NCI-H2196 (cell line): ENCODE results near the gene DCLK1.

Source experiments
- DNase-seq: peaks from one replicate; lab custom pipeline; 2025; ENCODE audit not compliant: unreplicated experiment; lab: John Stamatoyannopoulos, UW

DCLK1 gene

DNA sequence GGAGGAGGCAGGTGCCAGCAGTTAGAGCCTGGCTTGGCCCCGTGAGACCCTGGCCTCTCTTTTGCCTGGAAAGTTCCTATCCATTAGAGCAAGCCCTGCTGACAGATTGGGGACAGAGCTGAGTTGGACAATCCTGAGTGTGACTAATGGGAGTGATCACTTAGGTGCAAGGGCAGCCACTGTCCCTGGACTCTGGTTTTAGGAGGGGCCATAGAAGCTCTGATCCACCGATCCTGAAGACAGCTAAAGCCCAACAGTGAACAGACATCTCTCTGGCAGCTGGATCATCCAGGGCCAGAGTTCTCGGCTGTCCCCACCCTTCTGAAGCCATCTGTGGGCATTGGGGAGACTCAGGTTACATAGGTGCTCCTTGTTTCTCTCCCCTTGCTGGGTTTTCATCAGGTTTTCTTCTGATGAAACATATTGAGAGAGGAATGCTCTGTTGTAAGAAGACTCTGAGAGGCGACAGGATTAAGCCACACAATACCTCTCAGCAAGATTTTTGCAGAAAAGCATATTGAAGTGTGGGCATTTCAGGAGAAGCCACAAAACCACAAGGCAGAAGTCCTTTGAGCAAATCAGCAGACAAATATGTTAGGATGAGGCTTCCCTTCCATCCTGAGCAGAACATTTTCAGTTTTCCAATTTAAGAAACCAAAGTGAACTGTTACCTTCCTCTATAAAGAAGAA, 366.7 kb downstream of the DCLK1 start:
- no peak for DNase-seq

GRCh38 chr13:35763782-35764123, 367.4 kb downstream of the DCLK1 start:
- no peak for DNase-seq

GRCh38 chr13:35763060-35763781, 368.0 kb downstream of the DCLK1 start:
- DNase-seq: no peak

GRCh38 chr13:35761440-35762252, 369.5 kb downstream of the DCLK1 start:
- no peak for DNase-seq

DNA sequence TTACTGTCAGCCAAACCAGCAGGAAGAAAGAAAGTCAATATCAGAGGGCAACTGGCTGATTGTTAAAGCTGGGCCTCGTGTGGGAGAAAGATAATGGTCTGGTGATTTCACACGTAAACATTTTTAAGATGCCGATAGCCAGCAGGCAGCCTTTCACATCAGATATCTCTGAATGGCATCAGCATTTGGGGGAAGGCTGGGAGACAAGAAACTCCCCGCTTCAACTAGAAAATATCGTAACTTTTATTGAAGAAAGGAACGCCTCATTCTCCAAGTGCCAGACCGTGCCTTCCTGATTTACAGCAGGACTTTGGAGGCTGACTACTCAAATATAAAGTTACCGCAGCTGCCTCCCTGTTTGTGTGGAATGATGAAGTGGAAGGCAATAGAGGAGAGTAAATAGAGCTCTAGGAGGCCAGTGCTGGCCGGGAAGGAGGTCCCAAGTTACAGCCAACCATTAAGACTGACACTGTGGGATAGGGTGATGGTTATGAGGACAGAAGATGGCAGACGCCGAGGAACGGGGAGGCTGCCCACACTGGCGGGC, 370.4 kb downstream of the DCLK1 start:
- DNase-seq: no peak

DNA sequence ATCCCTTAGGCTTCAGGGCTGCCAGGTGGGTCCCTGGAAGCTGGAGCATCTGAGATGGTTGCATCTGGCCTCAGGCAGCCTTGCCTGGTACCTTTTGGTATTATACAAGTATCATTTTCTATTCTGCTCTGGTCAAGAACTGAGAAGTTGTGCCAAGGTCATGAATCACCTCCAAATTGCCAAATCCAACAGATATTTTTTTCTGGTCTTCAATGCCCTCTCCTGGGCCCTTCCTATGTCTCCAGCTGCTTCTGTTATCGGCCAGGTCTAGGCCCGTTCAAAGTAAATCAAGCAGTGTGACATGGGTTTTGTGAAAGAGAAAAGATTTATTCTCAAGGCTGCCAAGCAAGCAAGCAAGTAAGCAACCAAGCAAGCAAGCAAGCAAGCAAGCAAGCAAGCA, 383.6 kb downstream of the DCLK1 start:
- no peak for DNase-seq

- no peak for DNase-seq
These were observed 386.5 kb downstream of the DCLK1 start for GRCh38 chr13:35744566-35745178.

DNA sequence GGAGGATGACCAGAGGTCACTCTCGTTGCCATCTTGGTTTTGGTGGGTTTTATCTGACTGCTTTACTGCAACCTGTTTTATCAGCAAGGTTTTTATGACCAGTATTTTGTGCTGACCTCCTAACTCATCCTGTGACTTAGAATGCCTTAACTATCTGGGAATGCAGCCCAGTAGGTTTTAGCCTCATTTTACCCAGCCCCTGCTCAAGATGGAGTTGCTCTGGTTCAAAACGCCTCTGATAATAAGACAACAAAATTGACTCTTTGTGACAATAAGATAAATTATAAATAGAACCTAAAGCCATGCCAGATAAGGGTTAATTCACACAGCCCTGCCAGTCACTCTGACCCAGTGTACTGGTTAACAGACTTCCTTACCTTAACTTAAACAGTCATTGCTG, 387.0 kb downstream of the DCLK1 start:
- DNase-seq: no peak

DNA sequence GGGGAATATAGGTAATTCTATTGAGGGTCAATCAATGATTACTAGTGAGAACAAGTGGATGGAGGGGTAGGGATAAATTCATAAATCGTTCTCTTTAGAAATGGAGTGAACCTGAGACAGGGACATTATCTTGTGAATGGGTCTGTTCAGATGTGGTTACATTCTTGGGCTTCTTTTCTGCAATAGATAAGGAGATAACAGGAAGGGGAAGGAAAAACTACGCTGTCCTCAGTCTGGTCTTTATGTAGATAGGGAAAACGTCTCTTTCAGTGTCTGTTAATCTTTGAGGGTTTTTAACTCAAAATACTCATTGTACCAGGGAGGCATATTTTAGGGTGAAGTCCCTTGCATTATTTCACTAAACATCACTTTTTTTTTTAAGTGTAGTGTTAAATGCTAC, 388.0 kb downstream of the DCLK1 start:
- no peak for DNase-seq

DNA sequence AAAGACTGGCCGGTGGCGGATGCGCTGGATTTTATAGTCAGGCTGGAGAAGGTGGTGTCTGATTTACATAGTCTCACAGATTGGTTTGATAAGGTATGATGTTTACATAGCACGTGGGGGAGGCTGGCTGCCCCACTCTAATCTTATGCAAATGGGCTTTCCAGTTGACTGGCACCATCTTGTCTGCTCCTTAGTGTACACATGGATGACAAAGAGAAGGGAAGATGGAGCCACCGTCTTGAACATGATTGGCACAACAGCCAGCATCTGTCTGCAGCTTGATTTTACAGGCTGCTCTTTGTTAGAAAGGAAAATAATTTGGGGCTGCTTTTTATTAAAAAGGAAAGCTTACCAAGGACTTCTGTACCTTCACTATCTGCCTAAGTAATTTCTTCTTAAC, 389.5 kb downstream of the DCLK1 start:
- DNase-seq: no peak

- DNase-seq: no peak
These were observed 394.3 kb downstream of the DCLK1 start for GRCh38 chr13:35736876-35737275.

- DNase-seq: no peak
These were observed 397.4 kb downstream of the DCLK1 start for GRCh38 chr13:35733827-35734226.

- DNase-seq: no peak
These were observed 398.6 kb downstream of the DCLK1 start for GRCh38 chr13:35732565-35732964.

- no peak for DNase-seq
These were observed 399.7 kb downstream of the DCLK1 start for GRCh38 chr13:35731471-35731870.

DNA sequence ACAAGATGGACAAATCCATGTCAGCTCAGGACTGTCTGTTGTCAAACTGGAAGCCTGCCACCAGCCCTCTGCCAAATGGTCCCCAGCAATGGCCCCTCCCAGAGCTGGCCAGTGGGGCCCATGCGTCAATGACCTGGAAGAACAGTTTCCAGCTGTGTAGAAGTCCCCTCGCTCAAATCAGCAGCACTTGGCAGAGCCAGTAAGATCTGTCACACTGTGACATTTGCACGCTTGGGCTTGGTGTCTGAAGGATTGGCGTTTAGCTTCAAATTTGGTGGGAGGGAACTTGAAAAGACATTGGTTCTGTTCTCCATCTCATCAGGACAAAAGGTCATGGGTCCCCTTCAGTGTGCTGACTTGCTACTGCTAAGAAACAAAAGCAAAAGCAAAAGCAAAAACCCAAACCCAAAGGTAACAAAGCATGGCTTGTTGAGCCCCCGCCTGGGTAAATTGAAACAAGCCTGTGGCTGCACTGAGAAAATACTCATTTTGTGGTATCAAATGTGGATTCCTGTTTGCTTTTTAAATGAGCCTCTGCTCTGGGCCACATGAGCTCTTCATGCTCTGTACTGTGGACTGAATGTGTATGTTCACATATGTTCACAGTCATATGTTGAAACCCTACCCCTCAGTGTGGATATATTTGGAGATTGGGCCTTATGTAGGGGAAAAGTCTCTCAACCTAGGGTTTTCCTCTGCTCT, 401.1 kb downstream of the DCLK1 start:
- DNase-seq: no peak

- no peak for DNase-seq
These were observed 403.3 kb downstream of the DCLK1 start for GRCh38 chr13:35727881-35728280.

- DNase-seq: no peak
These were observed 406.7 kb downstream of the DCLK1 start for GRCh38 chr13:35724446-35724845.

- DNase-seq: no peak
These were observed 407.4 kb downstream of the DCLK1 start for GRCh38 chr13:35723821-35724220.

DNA sequence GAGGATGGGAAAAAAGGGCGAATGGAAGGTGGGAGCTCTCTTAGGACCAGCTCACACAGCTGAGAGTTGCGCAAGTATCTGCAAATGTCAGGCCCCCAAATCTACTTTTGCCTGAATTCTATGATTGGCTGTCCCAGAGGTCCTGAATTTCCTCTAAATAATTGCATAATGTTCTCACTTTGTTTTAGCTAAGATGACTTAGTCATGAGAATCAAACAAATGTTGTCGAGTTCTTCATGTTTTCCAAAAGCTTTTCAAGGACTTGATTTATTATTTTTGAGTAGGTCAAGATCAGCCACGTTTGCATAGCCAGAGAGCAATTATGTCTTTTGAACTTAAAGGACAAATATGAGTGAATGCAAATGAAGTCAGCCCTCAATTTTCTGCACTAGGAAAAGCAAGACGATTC, 408.1 kb downstream of the DCLK1 start:
- no peak for DNase-seq

GRCh38 chr13:35722458-35723052, 408.6 kb downstream of the DCLK1 start:
- DNase-seq: no peak
